Neural cell (in vitro differentiated cells): ENCODE results near the gene NECTIN4.

Source experiments
- EP300 ChIP-seq: fragments of 450-650 bp; conservative IDR thresholded peaks from 2 replicates; pipeline ENCODE4 v1.6.1; 2014; ENCODE audit warnings: antibody characterized with exemption, mild to moderate bottlenecking, moderate library complexity; ENCODE audit not compliant: poor library complexity, severe bottlenecking
- RAD21 ChIP-seq: fragments of 450-650 bp; conservative IDR thresholded peaks from 2 replicates; pipeline ENCODE4 v1.6.1; 2014; ENCODE audit warnings: antibody characterized with exemption, mild to moderate bottlenecking, moderate library complexity
- TF ChIP-seq, protein P1 (sequence below): fragments of 450-650 bp; IDR thresholded peaks from 2 replicates; pipeline ENCODE4 v1.5.1; 2014; ENCODE audit warnings: antibody characterized with exemption, mild to moderate bottlenecking, moderate library complexity; ENCODE audit not compliant: poor library complexity, severe bottlenecking

- TF ChIP-seq, protein P1, sequence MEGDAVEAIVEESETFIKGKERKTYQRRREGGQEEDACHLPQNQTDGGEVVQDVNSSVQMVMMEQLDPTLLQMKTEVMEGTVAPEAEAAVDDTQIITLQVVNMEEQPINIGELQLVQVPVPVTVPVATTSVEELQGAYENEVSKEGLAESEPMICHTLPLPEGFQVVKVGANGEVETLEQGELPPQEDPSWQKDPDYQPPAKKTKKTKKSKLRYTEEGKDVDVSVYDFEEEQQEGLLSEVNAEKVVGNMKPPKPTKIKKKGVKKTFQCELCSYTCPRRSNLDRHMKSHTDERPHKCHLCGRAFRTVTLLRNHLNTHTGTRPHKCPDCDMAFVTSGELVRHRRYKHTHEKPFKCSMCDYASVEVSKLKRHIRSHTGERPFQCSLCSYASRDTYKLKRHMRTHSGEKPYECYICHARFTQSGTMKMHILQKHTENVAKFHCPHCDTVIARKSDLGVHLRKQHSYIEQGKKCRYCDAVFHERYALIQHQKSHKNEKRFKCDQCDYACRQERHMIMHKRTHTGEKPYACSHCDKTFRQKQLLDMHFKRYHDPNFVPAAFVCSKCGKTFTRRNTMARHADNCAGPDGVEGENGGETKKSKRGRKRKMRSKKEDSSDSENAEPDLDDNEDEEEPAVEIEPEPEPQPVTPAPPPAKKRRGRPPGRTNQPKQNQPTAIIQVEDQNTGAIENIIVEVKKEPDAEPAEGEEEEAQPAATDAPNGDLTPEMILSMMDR: no peak
- TF ChIP-seq RAD21 (no peak), EP300 (no peak)
These were observed 51.5 kb downstream of the NECTIN4 start for GRCh38 chr1:161037661-161038522.
